DOHH2 (cell line): Measurements from ENCODE around the gene HHAT.

ENCODE experiments used
- H3F3A ChIP-seq: fragments of 200-600 bp; sonication (generic), shearing (Covaris generic); 2 replicates; pipeline ENCODE4 v1.6.0; 2016; ENCODE audit warnings: antibody characterized with exemption, mild to moderate bottlenecking; ENCODE audit not compliant: control insufficient read depth, insufficient read depth
- H3K27ac ChIP-seq: fragments of 200-600 bp; sonication (generic); 2 replicates; pipeline ENCODE4 v1.5.1; 2014; ENCODE audit warnings: low read depth, mild to moderate bottlenecking, low read length, moderate library complexity
- H3K27me3 ChIP-seq: fragments of 200-600 bp; sonication (generic); 2 replicates; pipeline ENCODE4 v1.6.1; 2014; ENCODE audit warnings: mild to moderate bottlenecking, low read length, mixed read lengths; ENCODE audit not compliant: control insufficient read depth
- H3K36me3 ChIP-seq: fragments of 200-600 bp; sonication (generic); 2 replicates; pipeline ENCODE4 v1.6.1; 2014; ENCODE audit warnings: mild to moderate bottlenecking, low read length, moderate library complexity, mixed read lengths; ENCODE audit not compliant: control insufficient read depth
- H3K4me1 ChIP-seq: fragments of 200-600 bp; sonication (generic); 2 replicates; pipeline ENCODE4 v1.6.1; 2014; ENCODE audit warnings: mild to moderate bottlenecking, low read length, mixed read lengths; ENCODE audit not compliant: control insufficient read depth
- H3K4me2 ChIP-seq: fragments of 200-600 bp; sonication (generic); 2 replicates; pipeline ENCODE4 v1.6.0; 2014; ENCODE audit warnings: mild to moderate bottlenecking, low read length, moderate library complexity
- H3K4me3 ChIP-seq: fragments of 200-600 bp; sonication (generic); 2 replicates; pipeline ENCODE4 v1.5.1; 2014; ENCODE audit warnings: mild to moderate bottlenecking, low read length, mixed read lengths
- H3K79me2 ChIP-seq: fragments of 200-600 bp; sonication (generic); 2 replicates; pipeline ENCODE4 v1.6.1; 2014; ENCODE audit warnings: mild to moderate bottlenecking, low read length, mixed read lengths; ENCODE audit not compliant: control insufficient read depth
- H3K9me2 ChIP-seq: fragments of 200-600 bp; sonication (generic); replicated peaks from 2 replicates; pipeline ENCODE4 v1.6.1; 2014; ENCODE audit warnings: mild to moderate bottlenecking, low read length, mixed read lengths; ENCODE audit not compliant: control insufficient read depth
- H3K9me3 ChIP-seq: fragments of 200-600 bp; sonication (generic); 2 replicates; pipeline ENCODE4 v1.6.1; 2014; ENCODE audit warnings: antibody characterized with exemption, low read length, mixed read lengths; ENCODE audit not compliant: control insufficient read depth, insufficient read depth
- H4K20me1 ChIP-seq: fragments of 200-600 bp; sonication (generic); 2 replicates; pipeline ENCODE4 v1.6.0; 2014; ENCODE audit warnings: low read depth, mild to moderate bottlenecking, antibody characterized with exemption, low read length, moderate library complexity; ENCODE audit not compliant: control insufficient read depth, insufficient read depth
- CTCF ChIP-seq: fragments of 200-600 bp; sonication (generic); IDR thresholded peaks from one replicate; pipeline ENCODE4 v1.5.1; 2014; ENCODE audit warnings: antibody characterized with exemption, mild to moderate bottlenecking, low read depth, low read length; ENCODE audit not compliant: poor library complexity, severe bottlenecking
- EZH2phosphoT487 ChIP-seq: fragments of 200-600 bp; sonication (generic); IDR thresholded peaks from 2 replicates; pipeline ENCODE4 v1.6.1; 2017; ENCODE audit warnings: borderline replicate concordance, mild to moderate bottlenecking, antibody characterized with exemption, low read length, moderate library complexity, mixed read lengths

HHAT gene

GRCh38 chr1:210336362-210336761 is 7.7 kb downstream of the HHAT start:
- no peak for TF ChIP-seq CTCF
- TF ChIP-seq EZH2phosphoT487, result no peak
- Histone ChIP-seq H3K36me3 (no peaks in the 10 kb centered on the region), H3F3A (no peaks in the 10 kb centered on the region), H3K9me2 (no peaks in the 10 kb centered on the region), H3K4me3 (no peak overlapping the region), H3K27ac (no peak overlapping the region), H3K9me3 (no peaks in the 10 kb centered on the region), H3K79me2 (no peaks in the 10 kb centered on the region), H3K27me3 (peaks cover 18% of the 10 kb centered on the region), H3K4me2 (no peak overlapping the region), H4K20me1 (no peaks in the 10 kb centered on the region), H3K4me1 (peaks cover 14% of the 10 kb centered on the region)

GRCh38 chr1:210339500-210339899 is 10.8 kb downstream of the HHAT start:
- no peak for TF ChIP-seq EZH2phosphoT487
- no peak for TF ChIP-seq CTCF
- H4K20me1 ChIP-seq, result no peaks in the 10 kb centered on the region
- no peak overlapping the region for H3K27ac ChIP-seq
- H3K4me3 ChIP-seq, result no peak overlapping the region
- no peaks in the 10 kb centered on the region for H3K9me3 ChIP-seq
- no peak overlapping the region for H3K4me2 ChIP-seq
- H3F3A ChIP-seq, result no peaks in the 10 kb centered on the region
- no peaks in the 10 kb centered on the region for H3K79me2 ChIP-seq
- no peaks in the 10 kb centered on the region for H3K36me3 ChIP-seq
- H3K27me3 ChIP-seq, result peaks cover 33% of the 10 kb centered on the region
- H3K4me1 ChIP-seq, result peaks cover 10% of the 10 kb centered on the region
- H3K9me2 ChIP-seq, result no peaks in the 10 kb centered on the region

DNA sequence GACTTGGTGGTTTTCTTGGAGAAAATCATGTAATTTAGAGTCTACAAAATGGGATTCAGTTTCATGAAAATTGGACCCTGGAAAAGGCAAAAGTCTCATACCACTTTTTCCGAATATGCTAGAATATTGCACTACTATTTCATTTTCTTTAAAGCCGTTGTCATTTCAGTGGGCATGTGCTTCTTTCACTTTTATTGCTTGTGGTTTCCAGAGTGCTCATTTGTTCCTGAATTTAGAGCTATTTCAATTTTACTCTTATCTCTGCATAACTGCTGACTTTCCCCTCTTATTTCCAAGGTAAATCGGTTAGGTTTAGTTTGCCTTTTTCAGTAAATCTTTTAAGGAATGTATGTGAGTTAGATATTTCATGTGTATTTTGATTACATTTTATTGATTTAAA is 11.6 kb downstream of the HHAT start:
- TF ChIP-seq EZH2phosphoT487 (no peak), CTCF (no peak)
- no peaks in the 10 kb centered on the region for H3K9me3 ChIP-seq
- no peaks in the 10 kb centered on the region for H4K20me1 ChIP-seq
- no peaks in the 10 kb centered on the region for H3F3A ChIP-seq
- H3K27me3 ChIP-seq, result peaks cover 33% of the 10 kb centered on the region
- H3K27ac ChIP-seq, result no peak overlapping the region
- no peak overlapping the region for H3K4me3 ChIP-seq
- no peaks in the 10 kb centered on the region for H3K36me3 ChIP-seq
- no peak overlapping the region for H3K4me2 ChIP-seq
- no peaks in the 10 kb centered on the region for H3K79me2 ChIP-seq
- H3K4me1 ChIP-seq, result peaks cover 10% of the 10 kb centered on the region
- H3K9me2 ChIP-seq, result no peaks in the 10 kb centered on the region

DNA sequence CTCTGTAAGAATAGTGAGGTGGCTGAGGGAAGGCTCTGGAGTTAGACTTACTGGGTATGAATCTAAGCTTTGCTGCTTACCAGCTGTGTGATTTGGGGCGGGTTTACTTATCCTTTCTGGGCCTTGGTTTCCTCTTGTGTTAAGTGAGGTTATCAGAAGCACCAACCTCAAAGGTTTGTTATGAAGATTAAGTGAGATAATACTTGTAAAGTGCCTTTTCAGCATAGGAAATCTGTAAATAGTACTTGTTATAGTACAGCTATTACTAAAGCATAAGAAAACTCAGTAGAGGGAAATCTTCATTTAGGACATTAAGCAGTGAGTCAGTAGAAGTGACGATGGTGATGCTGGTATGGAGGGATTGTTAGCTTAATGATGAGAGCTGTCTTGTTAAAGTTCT is 12.1 kb downstream of the HHAT start:
- no peaks in the 10 kb centered on the region for H3K9me3 ChIP-seq
- no peaks in the 10 kb centered on the region for H3F3A ChIP-seq
- H3K4me3 ChIP-seq, result no peak overlapping the region
- no peak for TF ChIP-seq EZH2phosphoT487
- no peaks in the 10 kb centered on the region for H3K79me2 ChIP-seq
- H3K4me2 ChIP-seq, result no peak overlapping the region
- no peaks in the 10 kb centered on the region for H4K20me1 ChIP-seq
- no peak overlapping the region for H3K27ac ChIP-seq
- no peaks in the 10 kb centered on the region for H3K9me2 ChIP-seq
- H3K4me1 ChIP-seq, result peaks cover 10% of the 10 kb centered on the region
- H3K36me3 ChIP-seq, result no peaks in the 10 kb centered on the region
- peaks cover 33% of the 10 kb centered on the region for H3K27me3 ChIP-seq
